ENCODE data around the gene KLK1.

DNA sequence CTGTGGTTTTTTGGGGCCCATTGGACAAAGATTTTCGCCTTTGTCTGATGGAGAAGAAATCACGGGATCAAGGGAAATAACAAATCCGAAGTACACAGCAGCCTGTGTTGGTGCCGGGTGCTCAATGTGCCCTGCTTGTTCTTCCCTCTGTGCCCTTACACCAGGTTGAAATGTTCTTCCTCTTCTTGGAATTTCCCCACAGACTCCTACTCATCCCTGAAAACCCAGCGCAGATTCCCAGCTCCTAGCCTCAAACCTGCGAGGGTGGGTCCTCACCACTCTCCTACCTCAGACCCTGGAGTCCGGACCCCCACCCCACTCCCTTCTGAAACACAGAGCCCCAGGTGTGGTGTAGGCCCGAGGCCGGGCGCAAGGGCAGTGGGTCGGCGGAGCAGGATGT, 38.3 kb downstream of the KLK1 start:
- TF ChIP-seq, protein P1, sequence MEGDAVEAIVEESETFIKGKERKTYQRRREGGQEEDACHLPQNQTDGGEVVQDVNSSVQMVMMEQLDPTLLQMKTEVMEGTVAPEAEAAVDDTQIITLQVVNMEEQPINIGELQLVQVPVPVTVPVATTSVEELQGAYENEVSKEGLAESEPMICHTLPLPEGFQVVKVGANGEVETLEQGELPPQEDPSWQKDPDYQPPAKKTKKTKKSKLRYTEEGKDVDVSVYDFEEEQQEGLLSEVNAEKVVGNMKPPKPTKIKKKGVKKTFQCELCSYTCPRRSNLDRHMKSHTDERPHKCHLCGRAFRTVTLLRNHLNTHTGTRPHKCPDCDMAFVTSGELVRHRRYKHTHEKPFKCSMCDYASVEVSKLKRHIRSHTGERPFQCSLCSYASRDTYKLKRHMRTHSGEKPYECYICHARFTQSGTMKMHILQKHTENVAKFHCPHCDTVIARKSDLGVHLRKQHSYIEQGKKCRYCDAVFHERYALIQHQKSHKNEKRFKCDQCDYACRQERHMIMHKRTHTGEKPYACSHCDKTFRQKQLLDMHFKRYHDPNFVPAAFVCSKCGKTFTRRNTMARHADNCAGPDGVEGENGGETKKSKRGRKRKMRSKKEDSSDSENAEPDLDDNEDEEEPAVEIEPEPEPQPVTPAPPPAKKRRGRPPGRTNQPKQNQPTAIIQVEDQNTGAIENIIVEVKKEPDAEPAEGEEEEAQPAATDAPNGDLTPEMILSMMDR (IDR thresholded peaks at IDR 0.05 in 8 of 11, conservative IDR thresholded peaks at IDR 0.05 in 3 of 11) = no peak
- no peak for TF ChIP-seq POLR2A (IDR thresholded peaks at IDR 0.05)
